ENCODE results near the gene SLC38A9. TPM values are rescaled to one million over a fixed set of nuclear protein-coding genes. Genes with fewer than 3 reads are reported as not detected.

SLC38A9 gene
- total RNA-seq, 1 experiment from 2014 or later: 27.0 TPM

- Mint-ChIP-seq H3K4me3 (no peak overlapping the region), H3K27ac (no peak overlapping the region), H3K4me1 (peaks cover 24% of the 10 kb centered on the region), H3K36me3 (peaks cover 18% of the 10 kb centered on the region), H3K9me3 (peaks cover 6% of the 10 kb centered on the region), H3K27me3 (ENCODE audit: low read depth) (no peaks in the 10 kb centered on the region; the same call in 1 of the 2 replicates)
- ATAC-seq (no peak), DNase-seq (ENCODE audit: low spot score) (no peak)
- ChIA-PET CTCF (interaction anchor here (0.6 to 2.5 kb wide), 33 partner anchors 9 to 736 kb away, joined by 3 to 23 read pairs (median 4); partner anchors contain the start of gene PLPP1), POLR2A (no interaction called here)
- TF ChIP-seq NR1H2 (CRISPR knock-in tag; IDR thresholded peaks at IDR 0.05) (no peak), ZNF425 (CRISPR knock-in tag; conservative IDR thresholded peaks at IDR 0.05) (no peak), NFYB (CRISPR knock-in tag; conservative IDR thresholded peaks at IDR 0.05; ENCODE audit: low read depth) (no peak), STAT6 (CRISPR knock-in tag; conservative IDR thresholded peaks at IDR 0.05; ENCODE audit: low read depth) (no peak), ZNF219 (CRISPR knock-in tag; IDR thresholded peaks at IDR 0.05; ENCODE audit: borderline replicate concordance) (no peak)
Observed at GRCh38 chr5:55692509-55692908, 19.6 kb downstream of the SLC38A9 start.

GRCh38 chr5:55692106-55692417, 20.1 kb downstream of the SLC38A9 start:
- H3K4me3 Mint-ChIP-seq: no peak overlapping the region
- H3K27me3 Mint-ChIP-seq (ENCODE audit: low read depth): no peaks in the 10 kb centered on the region; the same call in 1 of the 2 replicates
- CTCF ChIA-PET: interaction anchor here (0.6 to 2.5 kb wide), 38 partner anchors 9 to 735 kb away, joined by 3 to 23 read pairs (median 4); partner anchors contain the start of gene PLPP1
- DNase-seq (ENCODE audit: low spot score) (no peak), ATAC-seq (no peak)
- peaks cover 13% of the 10 kb centered on the region for H3K36me3 Mint-ChIP-seq
- peak; percentile 6; the same call in 1 of the 2 replicates for TF ChIP-seq CTCF (IDR thresholded peaks at IDR 0.05)
- no peak for TF ChIP-seq NR3C1 (CRISPR knock-in tag; conservative IDR thresholded peaks at IDR 0.05; ENCODE audit: low read depth)
- peaks cover 24% of the 10 kb centered on the region for H3K4me1 Mint-ChIP-seq
- POLR2A ChIA-PET: no interaction called here
- no peak overlapping the region for H3K27ac Mint-ChIP-seq
- peaks cover 2% of the 10 kb centered on the region for H3K9me3 Mint-ChIP-seq

- ATAC-seq: peak; percentile 39; the same call in 1 of the 2 replicates
- peaks cover 9% of the 10 kb centered on the region for H3K36me3 Mint-ChIP-seq
- DNase-seq (ENCODE audit: low spot score): no peak
- ChIA-PET POLR2A (no interaction called here), CTCF (interaction anchor here (0.6 to 2.5 kb wide), 37 partner anchors 10 to 520 kb away, joined by 3 to 23 read pairs (median 4); partner anchors contain the start of gene PLPP1)
- no peaks in the 10 kb centered on the region for H3K9me3 Mint-ChIP-seq
- H3K27ac Mint-ChIP-seq: peak overlapping the region; percentile 86
- peaks cover 24% of the 10 kb centered on the region for H3K4me1 Mint-ChIP-seq
- TF ChIP-seq GABPB1 (CRISPR knock-in tag; IDR thresholded peaks at IDR 0.05) (peak; percentile 72), CTCF (IDR thresholded peaks at IDR 0.05) (peak; percentile 51), ESRRA (CRISPR knock-in tag; IDR thresholded peaks at IDR 0.05; ENCODE audit: borderline replicate concordance) (no peak)
- peak overlapping the region; percentile 19; the same call in 1 of the 2 replicates for H3K4me3 Mint-ChIP-seq
- no peaks in the 10 kb centered on the region; the same call in 1 of the 2 replicates for H3K27me3 Mint-ChIP-seq (ENCODE audit: low read depth)
Observed at GRCh38 chr5:55691265-55692105, 20.6 kb downstream of the SLC38A9 start.

Data from WTC11 (cell line).